K562 (cell line): Measurements from ENCODE around the gene ALCAM. TPM values are rescaled to one million over a fixed set of nuclear protein-coding genes. Genes with fewer than 3 reads are reported as not detected.

ENCODE experiments used
- ATAC-seq: fragments of 200-7000 bp; cut with Tn5 transposase; 3 replicates; pipeline ENCODE4 v1.9.1; 2020; ENCODE audit warnings: moderate library complexity
- BruUV-seq: library from RNA; stranded (reverse); fragments of 400-500 nt; replicated peaks from 2 replicates; lab custom pipeline; 2021; lab: Mats Ljungman, UMichigan
- CTCF ChIA-PET: fragments of 300-600 bp; formaldehyde crosslinking; extraction: SDS; loops from one replicate; lab custom pipeline; 2021; ENCODE audit warnings: low intra/inter-chr PET ratio; lab: Yijun Ruan, JAX
- POLR2A ChIA-PET: fragments of 300-600, 350-650 bp; sonication (Branson Sonifier 250); formaldehyde crosslinking; extraction: SDS; loops from one replicate; lab custom pipeline; 2021; ENCODE audit warnings: antibody characterized with exemption, inconsistent platforms; lab: Yijun Ruan, JAX
- DNase-seq, 4 experiments: peaks; one replicate each; pipeline versions ENCODE4 v3.0.0 to v3.0.0-alpha.2; 2011 to 2018; ENCODE audit warnings: low spot score in 3 of 4, mixed read lengths in 3 of 4; ENCODE audit errors: extremely low read depth in 1 of 4
- FAIRE-seq: peaks from 2 replicates; lab custom pipeline; 2011; peaks lifted over from hg19 to GRCh38; lab: Jason Lieb, UNC
- H2AFZ ChIP-seq: 2 replicates; pipeline ENCODE4 v1.6.0; 2011; ENCODE audit warnings: low read depth, low read length, control low read depth, inconsistent platforms
- H3K27ac ChIP-seq: fragments of 200-600 bp; 3 replicates; pipeline ENCODE4 v1.8.0; 2011; ENCODE audit warnings: low read depth, mild to moderate bottlenecking, control low read depth, inconsistent platforms, low read length, moderate library complexity, mixed read lengths; ENCODE audit errors: extremely low read depth
- H3K27me3 ChIP-seq, 2 experiments: fragments of 300-600 bp in 1 of 2; 2 replicates in 1 of 2; 3 replicates in 1 of 2; pipeline versions ENCODE4 v1.6.0 to v1.8.0; 2011; ENCODE audit warnings: inconsistent platforms in 2 of 2, low read length in 2 of 2, mild to moderate bottlenecking in 1 of 2, mixed read lengths in 1 of 2, moderate library complexity in 1 of 2; ENCODE audit not compliant: control insufficient read depth in 2 of 2, insufficient read depth in 2 of 2
- H3K36me3 ChIP-seq: fragments of 300-600 bp; 3 replicates; pipeline ENCODE4 v1.8.0; 2011; ENCODE audit warnings: mild to moderate bottlenecking, low read length, inconsistent platforms; ENCODE audit not compliant: control insufficient read depth, insufficient read depth
- H3K4me1 ChIP-seq, 2 experiments: fragments of 200-600 bp in 1 of 2; replicated peaks in 1 of 2; 2 replicates in 1 of 2; 3 replicates in 1 of 2; pipeline versions ENCODE4 v1.5.1 to v1.8.0; 2011; ENCODE audit warnings: inconsistent platforms in 2 of 2, low read length in 2 of 2, mild to moderate bottlenecking in 1 of 2, mixed read lengths in 1 of 2, moderate library complexity in 1 of 2; ENCODE audit not compliant: control insufficient read depth in 2 of 2, insufficient read depth in 2 of 2
- H3K4me2 ChIP-seq: 2 replicates; pipeline ENCODE4 v1.6.1; 2011; ENCODE audit warnings: low read length, control low read depth, inconsistent platforms, mixed read lengths; ENCODE audit not compliant: insufficient read depth
- H3K4me3 ChIP-seq: fragments of 200-600 bp; sonication (generic), shearing (Covaris generic); 2 replicates; pipeline ENCODE4 v1.5.1; 2016; ENCODE audit warnings: control low read depth, inconsistent platforms
- H3K79me2 ChIP-seq: fragments of 200-600 bp; 3 replicates; pipeline ENCODE4 v1.8.0; 2011; ENCODE audit warnings: low read length, inconsistent platforms; ENCODE audit not compliant: control insufficient read depth, insufficient read depth
- H3K9ac ChIP-seq, 2 experiments: 2 replicates each; pipeline versions ENCODE4 v1.6.0 to v1.6.1; 2011; ENCODE audit warnings: low read depth in 2 of 2, low read length in 2 of 2, control low read depth in 1 of 2, inconsistent platforms in 1 of 2, mild to moderate bottlenecking in 1 of 2, mixed read lengths in 1 of 2; ENCODE audit not compliant: insufficient read depth in 1 of 2
- H3K9me1 ChIP-seq: one replicate; pipeline ENCODE4 v1.6.0; 2011; ENCODE audit warnings: inconsistent platforms, mild to moderate bottlenecking, low read length, moderate library complexity; ENCODE audit not compliant: control insufficient read depth, insufficient read depth
- H3K9me3 ChIP-seq: replicated peaks from 2 replicates; pipeline ENCODE4 v1.5.1; 2011; ENCODE audit warnings: low read depth, low read length, inconsistent platforms; ENCODE audit not compliant: control insufficient read depth, insufficient read depth
- H4K20me1 ChIP-seq: replicated peaks from 2 replicates; pipeline ENCODE4 v1.6.1; 2011; ENCODE audit warnings: low read length, inconsistent platforms, mixed read lengths; ENCODE audit not compliant: control insufficient read depth, insufficient read depth
- BRD4 ChIP-seq: fragments of 200-600 bp; sonication (generic); IDR thresholded peaks from 2 replicates; pipeline ENCODE4 v1.6.1; 2017; ENCODE audit warnings: inconsistent platforms
- CBFA2T2 ChIP-seq: fragments of 450-650 bp; conservative IDR thresholded peaks from 2 replicates; pipeline ENCODE4 v1.6.1; 2017; ENCODE audit warnings: mild to moderate bottlenecking
- CBX3 ChIP-seq, 2 experiments: IDR thresholded peaks; 1 replicate in 1 of 2; 2 replicates in 1 of 2; pipeline ENCODE4 v1.6.1; 2012; ENCODE audit warnings: inconsistent platforms in 2 of 2, low read length in 2 of 2, borderline replicate concordance in 1 of 2, control low read depth in 1 of 2
- PBX2 ChIP-seq, 2 experiments: IDR thresholded peaks in 1 of 2; conservative IDR thresholded peaks in 1 of 2; 2 replicates each; pipeline ENCODE4 v1.6.1; 2016; ENCODE audit warnings: low read depth in 2 of 2, mild to moderate bottlenecking in 1 of 2, missing compliant biosample characterization in 1 of 2, missing genetic modification characterization in 1 of 2, moderate library complexity in 1 of 2
- RFX5 ChIP-seq: IDR thresholded peaks from 2 replicates; pipeline ENCODE4 v1.6.1; 2011; ENCODE audit warnings: low read depth, mild to moderate bottlenecking, improper control_type of control experiment, low read length
- SIN3B ChIP-seq: fragments of 450-650 bp; IDR thresholded peaks from 2 replicates; pipeline ENCODE4 v1.6.1; 2017; ENCODE audit warnings: low read depth, mild to moderate bottlenecking, moderate library complexity
- ZNF316 ChIP-seq: fragments of 450-650 bp; IDR thresholded peaks from 2 replicates; pipeline ENCODE4 v1.6.1; 2016
- ZNF445 ChIP-seq: fragments of 250-450 bp; sonication (Bioruptor Pico); IDR thresholded peaks from 2 replicates; pipeline ENCODE4 v1.4.0; 2020; ENCODE audit warnings: low read depth, mild to moderate bottlenecking, moderate library complexity
- ZNF830 ChIP-seq: fragments of 250-450 bp; sonication (Bioruptor Pico); IDR thresholded peaks from 2 replicates; pipeline ENCODE4 v1.5.0; 2021; ENCODE audit warnings: mild to moderate bottlenecking
- WGBS: fragments of 100-300 bp; shearing (Covaris generic); methylation state at CpG from one replicate; pipeline ENCODE4 v1.1.6; 2016; ENCODE audit warnings: low coverage, mixed read lengths; ENCODE audit not compliant: insufficient coverage; ENCODE audit errors: missing lambda C conversion rate; 5-methylcytosine and 5-hydroxymethylcytosine counted together
- in situ Hi-C: fragments of 300-500 bp; cut with MboI; formaldehyde crosslinking; loops from 4 replicates; pipeline ENCODE4 v1.15.0; 2018; ENCODE audit warnings: inconsistent platforms, mixed read lengths
- intact Hi-C: fragments of 100-400 bp; cut with micrococcal nuclease; formaldehyde crosslinking; loops from 2 replicates; pipeline ENCODE4 v1.14.2; 2022
- polyA plus RNA-seq, 8 experiments: library from polyadenylated mRNA; depleted of rRNA in 4 of 8; stranded (reverse) in 5 of 8; unstranded in 3 of 8; fragments of >200 nt; fragmentation: Nextera tagmentation in 2 of 8; fragmentation: Illumina TruSeq in 1 of 8; extraction: Ambion mirVana in 2 of 8; extraction: Trizol in 1 of 8; gene quantifications; 2 replicates each; pipeline versions ENCODE4 v1.2.1 to v1.2.3, GENCODE V29; 2011 to 2014; ENCODE audit warnings: inconsistent platforms in 1 of 8, missing spikeins in 1 of 8
- total RNA-seq, 7 experiments: library from RNA; depleted of rRNA in 6 of 7; stranded (reverse); fragments of >200 nt in 6 of 7; fragmentation: Illumina TruSeq in 2 of 7; extraction: Trizol in 2 of 7; gene quantifications; 2 replicates each; pipeline versions ENCODE4 v1.2.1 to v1.2.3, GENCODE V29; 2011 to 2021; ENCODE audit warnings: low replicate concordance in 1 of 7

Gene ALCAM
- total and polyA plus RNA-seq, 9 of the 15 experiments (the other 6 are each of a cell fraction or from before 2014, with no cell fraction given), result 0.03 to 0.98 (median 0.14) TPM; not detected in 1

DNA sequence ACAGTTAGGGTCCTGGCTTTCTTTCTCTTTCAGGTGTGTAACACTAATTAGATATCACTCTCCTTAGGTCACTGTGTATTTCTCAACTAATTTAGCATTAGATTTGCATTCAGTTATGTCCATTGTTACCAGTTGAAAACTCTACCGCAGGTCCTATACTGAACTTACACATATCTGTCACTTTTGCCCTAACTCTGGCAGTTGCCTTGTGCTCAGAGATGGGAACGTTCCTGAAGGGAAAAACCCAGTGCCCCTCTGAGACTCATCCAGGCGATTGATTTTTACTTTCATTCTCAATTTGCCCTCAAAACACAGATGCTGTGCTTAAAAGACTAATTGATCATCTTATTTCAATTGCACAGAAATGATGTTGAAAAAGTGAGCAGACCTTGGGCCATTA, 249.1 kb downstream of the ALCAM start:
- Histone ChIP-seq H3K4me2 (no peak overlapping the region), H2AFZ (no peak overlapping the region), H3K9ac (no peak overlapping the region), H3K36me3 (no peaks in the 10 kb centered on the region), H3K4me1 (peaks cover 5 to 23% of the 10 kb centered on the region in 2 experiments; a peak in 4 of 5 replicates), H3K27me3 (no peaks in the 10 kb centered on the region), H3K9me1 (no peaks in the 10 kb centered on the region), H3K9me3 (no peaks in the 10 kb centered on the region), H3K4me3 (no peak overlapping the region), H3K27ac (no peak overlapping the region), H3K79me2 (no peaks in the 10 kb centered on the region), H4K20me1 (no peaks in the 10 kb centered on the region)
- no peak for DNase-seq
- TF ChIP-seq ZNF830 (CRISPR knock-in tag) (no peak), RFX5 (no peak), ZNF445 (CRISPR knock-in tag) (no peak), ZNF316 (no peak), PBX2 (CRISPR knock-in tag; IDR thresholded peaks at IDR 0.05; ENCODE audit: low read depth) (no peak), PBX2 (tag; conservative IDR thresholded peaks at IDR 0.05; ENCODE audit: low read depth) (no peak), SIN3B (no peak), CBFA2T2 (no peak), BRD4 (no peak), CBX3 (IDR thresholded peaks at IDR 0.05; ENCODE audit: borderline replicate concordance in 1 of 2, low read length in 2 of 2) (no peak)
- intact Hi-C loops, result no loop called here
- ATAC-seq, result no peak
- ChIA-PET POLR2A (no interaction called here), CTCF (no interaction called here)
- FAIRE-seq, result no peak
- in situ Hi-C loops, result no loop called here
- WGBS, result 28% methylated on average over 3 of the region's 3 CpGs
- BruUV-seq, result no TSS peak
